ENCODE data around the gene STAU1.

Gene STAU1

GRCh38 chr20:49166534-49167449, 21.3 kb downstream of the STAU1 start:
- Mint-ChIP-seq H3K4me3 (no peak overlapping the region), H3K9me3 (no peaks in the 10 kb centered on the region), H3K4me1 (peaks cover 26% of the 10 kb centered on the region), H3K27me3 (no peaks in the 10 kb centered on the region), H3K27ac (peak overlapping the region; percentile 83), H3K36me3 (peaks cover 11% of the 10 kb centered on the region)
- ATAC-seq (ENCODE audit: low read depth), result peak; percentile 91
- DNase-seq (ENCODE audit: low spot score in 2 of 2), result peak in 1 of 2 donors; percentile 12

GRCh38 chr20:49165611-49166010, 22.5 kb downstream of the STAU1 start:
- H3K27me3 Mint-ChIP-seq, result no peaks in the 10 kb centered on the region
- peaks cover 30% of the 10 kb centered on the region for H3K4me1 Mint-ChIP-seq
- H3K9me3 Mint-ChIP-seq, result no peaks in the 10 kb centered on the region
- peak overlapping the region; percentile 83 for H3K27ac Mint-ChIP-seq
- H3K36me3 Mint-ChIP-seq, result peaks cover 5% of the 10 kb centered on the region
- DNase-seq (ENCODE audit: low spot score in 2 of 2) (no peak), ATAC-seq (ENCODE audit: low read depth) (no peak)
- H3K4me3 Mint-ChIP-seq, result no peak overlapping the region

GRCh38 chr20:49163696-49164095, 24.4 kb downstream of the STAU1 start:
- peaks cover 27% of the 10 kb centered on the region for H3K4me1 Mint-ChIP-seq
- no peak overlapping the region for H3K4me3 Mint-ChIP-seq
- no peak for ATAC-seq (ENCODE audit: low read depth)
- DNase-seq (ENCODE audit: low spot score in 2 of 2), result no peak
- no peaks in the 10 kb centered on the region for H3K27me3 Mint-ChIP-seq
- H3K36me3 Mint-ChIP-seq, result peaks cover 7% of the 10 kb centered on the region
- no peak overlapping the region for H3K27ac Mint-ChIP-seq
- H3K9me3 Mint-ChIP-seq, result no peaks in the 10 kb centered on the region

- no peaks in the 10 kb centered on the region for H3K9me3 Mint-ChIP-seq
- peak overlapping the region; percentile 79 for H3K27ac Mint-ChIP-seq
- peaks cover 7% of the 10 kb centered on the region for H3K36me3 Mint-ChIP-seq
- no peak overlapping the region for H3K4me3 Mint-ChIP-seq
- no peak for DNase-seq (ENCODE audit: low spot score in 2 of 2)
- ATAC-seq (ENCODE audit: low read depth), result no peak
- H3K27me3 Mint-ChIP-seq, result no peaks in the 10 kb centered on the region
- peaks cover 16% of the 10 kb centered on the region for H3K4me1 Mint-ChIP-seq
Observed at GRCh38 chr20:49161428-49162152, 26.5 kb downstream of the STAU1 start.

GRCh38 chr20:49160057-49160929, 27.8 kb downstream of the STAU1 start:
- no peak for DNase-seq (ENCODE audit: low spot score in 2 of 2)
- no peaks in the 10 kb centered on the region for H3K9me3 Mint-ChIP-seq
- no peak overlapping the region for H3K4me3 Mint-ChIP-seq
- ATAC-seq (ENCODE audit: low read depth), result no peak
- no peaks in the 10 kb centered on the region for H3K27me3 Mint-ChIP-seq
- H3K4me1 Mint-ChIP-seq, result peaks cover 8% of the 10 kb centered on the region
- no peak overlapping the region for H3K27ac Mint-ChIP-seq
- peaks cover 5% of the 10 kb centered on the region for H3K36me3 Mint-ChIP-seq

- Mint-ChIP-seq H3K4me1 (peaks cover 8% of the 10 kb centered on the region), H3K36me3 (peaks cover 2% of the 10 kb centered on the region), H3K27me3 (no peaks in the 10 kb centered on the region), H3K9me3 (no peaks in the 10 kb centered on the region), H3K4me3 (no peak overlapping the region), H3K27ac (no peak overlapping the region)
- ATAC-seq (ENCODE audit: low read depth) (no peak), DNase-seq (ENCODE audit: low spot score in 2 of 2) (no peak)
Observed at GRCh38 chr20:49157146-49157545, 31.0 kb downstream of the STAU1 start.

- ATAC-seq (ENCODE audit: low read depth) (no peak), DNase-seq (ENCODE audit: low spot score in 2 of 2) (no peak)
- H3K4me3 Mint-ChIP-seq, result no peak overlapping the region
- no peak overlapping the region for H3K27ac Mint-ChIP-seq
- H3K4me1 Mint-ChIP-seq, result peaks cover 4% of the 10 kb centered on the region
- H3K36me3 Mint-ChIP-seq, result peaks cover 4% of the 10 kb centered on the region
- H3K27me3 Mint-ChIP-seq, result no peaks in the 10 kb centered on the region
- H3K9me3 Mint-ChIP-seq, result no peaks in the 10 kb centered on the region
Observed at GRCh38 chr20:49156481-49156880, 31.7 kb downstream of the STAU1 start.

GRCh38 chr20:49151436-49151835, 36.7 kb downstream of the STAU1 start:
- Mint-ChIP-seq H3K9me3 (no peaks in the 10 kb centered on the region), H3K4me3 (no peak overlapping the region), H3K36me3 (peaks cover 9% of the 10 kb centered on the region), H3K4me1 (peaks cover 5% of the 10 kb centered on the region), H3K27me3 (no peaks in the 10 kb centered on the region), H3K27ac (no peak overlapping the region)
- DNase-seq (ENCODE audit: low spot score in 2 of 2), result no peak
- ATAC-seq (ENCODE audit: low read depth), result no peak

- Mint-ChIP-seq H3K9me3 (no peaks in the 10 kb centered on the region), H3K27ac (peak overlapping the region; percentile 53), H3K4me1 (peaks cover 5% of the 10 kb centered on the region), H3K27me3 (no peaks in the 10 kb centered on the region), H3K4me3 (no peak overlapping the region), H3K36me3 (peaks cover 9% of the 10 kb centered on the region)
- ATAC-seq (ENCODE audit: low read depth), result no peak
- no peak for DNase-seq (ENCODE audit: low spot score in 2 of 2)
Observed at GRCh38 chr20:49149281-49150045, 38.7 kb downstream of the STAU1 start.

GRCh38 chr20:49148601-49149000, 39.5 kb downstream of the STAU1 start:
- DNase-seq (ENCODE audit: low spot score in 2 of 2), result no peak
- no peak for ATAC-seq (ENCODE audit: low read depth)
- Mint-ChIP-seq H3K4me1 (peaks cover 5% of the 10 kb centered on the region), H3K9me3 (no peaks in the 10 kb centered on the region), H3K27ac (peak overlapping the region; percentile 53), H3K36me3 (peaks cover 11% of the 10 kb centered on the region), H3K27me3 (no peaks in the 10 kb centered on the region), H3K4me3 (no peak overlapping the region)

- Mint-ChIP-seq H3K4me1 (peaks cover 5% of the 10 kb centered on the region), H3K4me3 (no peak overlapping the region), H3K27ac (no peak overlapping the region), H3K36me3 (peaks cover 11% of the 10 kb centered on the region), H3K9me3 (no peaks in the 10 kb centered on the region), H3K27me3 (no peaks in the 10 kb centered on the region)
- no peak for ATAC-seq (ENCODE audit: low read depth)
- no peak for DNase-seq (ENCODE audit: low spot score in 2 of 2)
Observed at GRCh38 chr20:49147296-49147695, 40.8 kb downstream of the STAU1 start.

GRCh38 chr20:49146442-49147225, 41.5 kb downstream of the STAU1 start:
- H3K27me3 Mint-ChIP-seq, result no peaks in the 10 kb centered on the region
- no peak overlapping the region for H3K27ac Mint-ChIP-seq
- H3K9me3 Mint-ChIP-seq, result no peaks in the 10 kb centered on the region
- DNase-seq (ENCODE audit: low spot score in 2 of 2) (no peak), ATAC-seq (ENCODE audit: low read depth) (no peak)
- H3K4me1 Mint-ChIP-seq, result peaks cover 5% of the 10 kb centered on the region
- no peak overlapping the region for H3K4me3 Mint-ChIP-seq
- H3K36me3 Mint-ChIP-seq, result peaks cover 11% of the 10 kb centered on the region

- Mint-ChIP-seq H3K4me1 (peaks cover 5% of the 10 kb centered on the region), H3K36me3 (peaks cover 5% of the 10 kb centered on the region), H3K27ac (no peak overlapping the region), H3K27me3 (no peaks in the 10 kb centered on the region), H3K9me3 (no peaks in the 10 kb centered on the region), H3K4me3 (no peak overlapping the region)
- ATAC-seq (ENCODE audit: low read depth), result no peak
- no peak for DNase-seq (ENCODE audit: low spot score in 2 of 2)
Observed at GRCh38 chr20:49140834-49141233, 47.3 kb downstream of the STAU1 start.

Data from memory B cell (primary cell).